NCI-H1105 treated with DMSO at 0.1 percent for 48 hours (cell line): Measurements from ENCODE around the gene UMAD1.

Experiments
- DNase-seq: peaks from one replicate; lab custom pipeline; 2025; lab: John Stamatoyannopoulos, UW

Gene UMAD1

GRCh38 chr7:7764520-7765396 is 124.2 kb downstream of the UMAD1 start:
- no peak for DNase-seq

- no peak for DNase-seq
Observed at GRCh38 chr7:7765422-7765821, 124.9 kb downstream of the UMAD1 start.

- DNase-seq, result no peak
Observed at GRCh38 chr7:7766671-7767070, 126.1 kb downstream of the UMAD1 start.

- no peak for DNase-seq
Observed at GRCh38 chr7:7768977-7769709, 128.6 kb downstream of the UMAD1 start.

- no peak for DNase-seq
Observed at GRCh38 chr7:7769710-7770627, 129.4 kb downstream of the UMAD1 start.

- no peak for DNase-seq
Observed at GRCh38 chr7:7771452-7771851, 130.9 kb downstream of the UMAD1 start.

- DNase-seq, result peak; percentile 95
Observed at GRCh38 chr7:7772397-7772821, 131.9 kb downstream of the UMAD1 start.

GRCh38 chr7:7773334-7774309 is 133.1 kb downstream of the UMAD1 start:
- peak; percentile 51 for DNase-seq

GRCh38 chr7:7779888-7780287 is 139.3 kb downstream of the UMAD1 start:
- no peak for DNase-seq

GRCh38 chr7:7783001-7783400 is 142.4 kb downstream of the UMAD1 start:
- DNase-seq, result no peak

GRCh38 chr7:7785344-7785973 is 144.9 kb downstream of the UMAD1 start:
- no peak for DNase-seq

- peak; percentile 63 for DNase-seq
Observed at GRCh38 chr7:7786595-7786994, 146.0 kb downstream of the UMAD1 start.

- DNase-seq, result no peak
Observed at GRCh38 chr7:7789551-7789988, 149.0 kb downstream of the UMAD1 start.

- DNase-seq, result no peak
Observed at GRCh38 chr7:7790041-7790741, 149.6 kb downstream of the UMAD1 start.

GRCh38 chr7:7791523-7791922 is 151.0 kb downstream of the UMAD1 start:
- no peak for DNase-seq

GRCh38 chr7:7792056-7792455 is 151.5 kb downstream of the UMAD1 start:
- DNase-seq, result no peak

- no peak for DNase-seq
Observed at GRCh38 chr7:7793249-7793648, 152.7 kb downstream of the UMAD1 start.

GRCh38 chr7:7793921-7794320 is 153.4 kb downstream of the UMAD1 start:
- no peak for DNase-seq

- DNase-seq, result no peak
Observed at GRCh38 chr7:7795203-7795602, 154.7 kb downstream of the UMAD1 start.

GRCh38 chr7:7795630-7796121 is 155.1 kb downstream of the UMAD1 start:
- no peak for DNase-seq
